Stimulated activated CD4-positive, alpha-beta T cell treated with anti-CD3 and anti-CD28 coated beads, Interleukin-4, amount 100 ng/mL, for 24 hours (primary cell): ENCODE results near the gene SLC12A1.

Experiments used
- DNase-seq: peaks from one replicate; pipeline ENCODE4 v3.0.0-alpha.2; 2020

The SLC12A1 gene

GRCh38 chr15:48244921-48245320 is 38.8 kb downstream of the SLC12A1 start:
- no peak for DNase-seq

GRCh38 chr15:48248414-48248813 is 42.3 kb downstream of the SLC12A1 start:
- no peak for DNase-seq

GRCh38 chr15:48250640-48251076 is 44.6 kb downstream of the SLC12A1 start:
- no peak for DNase-seq

DNA sequence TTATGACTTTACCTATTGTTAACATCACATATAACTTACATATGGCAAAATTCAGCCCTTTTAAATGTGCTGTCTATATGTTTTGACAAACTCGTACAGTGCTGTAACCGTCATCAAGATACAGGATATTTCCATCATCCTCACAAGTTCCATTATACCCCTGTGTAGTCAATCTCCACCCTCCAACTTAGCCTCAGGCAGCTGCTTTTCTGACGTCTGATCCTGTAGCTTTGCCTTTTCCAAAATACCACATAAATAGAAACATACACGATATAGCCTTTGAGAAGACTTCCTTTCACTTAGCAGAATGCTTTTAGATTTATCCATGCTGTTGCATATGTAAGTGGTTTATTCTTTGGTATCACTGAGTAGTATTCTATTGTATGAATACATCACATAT is 47.1 kb downstream of the SLC12A1 start:
- DNase-seq = no peak

GRCh38 chr15:48265135-48265534 is 59.0 kb downstream of the SLC12A1 start:
- no peak for DNase-seq

DNA sequence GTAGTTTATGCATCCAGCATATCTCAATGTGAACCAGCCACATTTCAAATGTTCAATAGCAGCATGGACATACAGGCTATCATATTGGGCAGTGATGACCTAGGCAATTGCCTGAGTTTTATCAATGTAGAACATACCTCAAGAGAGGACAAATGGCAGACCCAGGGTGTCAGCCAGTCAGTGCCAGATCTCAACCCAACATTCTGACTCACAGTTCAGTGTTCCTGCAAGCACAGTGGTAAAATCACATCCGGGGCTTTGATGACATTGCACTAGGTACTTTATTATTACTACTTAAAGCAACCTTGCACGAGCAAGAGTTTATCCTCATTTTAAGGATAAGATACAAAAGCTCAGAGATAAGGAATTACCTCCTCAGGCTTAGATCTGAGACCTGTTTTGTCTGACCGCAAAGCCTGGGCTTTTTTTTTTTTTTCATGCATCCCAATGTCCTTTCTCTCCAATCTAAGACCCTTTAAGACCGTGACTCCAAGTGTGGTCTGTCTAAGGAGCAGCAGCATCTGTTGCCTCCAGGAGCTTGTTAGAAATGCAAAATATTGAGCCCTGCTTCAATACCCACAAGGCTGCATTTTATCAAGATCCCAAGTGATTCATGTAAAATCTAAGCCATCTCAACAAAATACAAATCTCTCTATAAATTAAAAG is 60.1 kb downstream of the SLC12A1 start:
- no peak for DNase-seq

DNA sequence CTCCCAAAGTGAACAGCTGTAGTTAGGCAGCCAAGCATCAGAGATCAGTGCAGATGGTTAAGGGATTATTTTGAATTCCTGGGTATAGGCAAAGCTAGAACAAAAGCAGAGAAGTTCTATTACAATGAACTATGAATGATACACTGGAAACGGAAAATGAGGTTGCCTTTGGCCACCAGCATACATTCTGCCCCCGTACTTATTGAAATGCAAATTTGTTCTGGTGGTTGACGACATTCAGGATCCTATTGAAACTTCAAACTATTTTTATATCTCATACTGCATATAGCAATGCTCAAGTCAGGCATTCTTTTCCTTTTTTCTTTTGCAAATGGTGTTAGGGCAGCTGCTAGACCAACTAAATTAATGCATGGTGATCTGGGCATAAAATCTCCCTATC is 61.7 kb downstream of the SLC12A1 start:
- no peak for DNase-seq

DNA sequence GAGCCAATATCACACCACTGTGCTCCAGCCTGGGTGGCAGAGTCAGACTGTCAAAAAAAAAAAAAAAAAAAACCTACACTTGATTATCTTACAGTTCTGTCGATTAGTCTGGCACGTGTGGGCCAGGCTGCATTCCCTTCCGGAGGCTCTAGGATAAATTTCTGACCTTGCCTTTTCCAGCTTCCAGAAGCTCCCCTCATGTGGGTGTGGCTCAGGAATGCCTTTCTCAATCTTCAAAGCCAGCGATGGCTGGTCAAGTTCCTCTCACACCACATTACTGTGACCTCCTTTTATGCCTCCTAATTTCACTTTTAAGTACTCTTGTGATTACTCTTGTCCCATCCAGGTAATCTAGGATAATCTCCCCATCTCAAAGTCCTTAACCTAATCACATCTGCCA is 66.9 kb downstream of the SLC12A1 start:
- no peak for DNase-seq

DNA sequence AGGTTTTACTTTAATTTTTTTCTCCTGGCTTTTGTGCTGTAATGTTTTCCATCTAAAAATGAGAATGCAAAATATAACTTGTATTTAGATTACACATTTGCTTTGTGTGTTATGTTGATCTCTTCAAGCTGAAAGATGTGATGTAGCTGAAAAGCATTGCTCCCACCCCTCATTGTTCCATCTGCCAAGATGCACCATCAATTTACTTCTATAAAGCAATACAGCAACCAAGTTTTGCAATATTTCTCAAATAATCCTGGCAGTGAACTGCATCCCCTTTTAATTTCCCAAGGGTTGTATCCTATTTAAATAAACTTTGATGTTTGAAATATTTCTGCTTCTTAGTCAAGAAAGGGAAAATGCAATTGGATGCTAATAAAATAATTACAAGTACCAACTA is 72.6 kb downstream of the SLC12A1 start:
- no peak for DNase-seq

DNA sequence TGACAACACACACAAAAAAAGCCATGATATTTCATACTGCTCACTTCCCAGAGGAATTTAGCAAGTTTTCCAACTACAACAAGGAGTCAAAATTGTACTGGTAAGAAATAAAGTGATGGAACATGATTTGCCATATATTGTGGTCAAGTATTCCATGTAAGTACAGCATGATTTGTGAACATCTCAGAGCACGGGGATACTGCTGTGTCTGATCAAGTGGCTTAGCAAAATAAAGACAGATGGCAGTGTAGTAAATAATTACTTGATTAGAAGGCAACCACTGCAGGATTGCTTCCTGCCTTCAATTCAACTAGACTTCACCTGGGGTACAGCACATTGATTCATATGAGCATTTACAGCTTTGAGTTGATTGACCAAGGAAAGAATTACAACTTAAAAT is 73.5 kb downstream of the SLC12A1 start:
- no peak for DNase-seq

DNA sequence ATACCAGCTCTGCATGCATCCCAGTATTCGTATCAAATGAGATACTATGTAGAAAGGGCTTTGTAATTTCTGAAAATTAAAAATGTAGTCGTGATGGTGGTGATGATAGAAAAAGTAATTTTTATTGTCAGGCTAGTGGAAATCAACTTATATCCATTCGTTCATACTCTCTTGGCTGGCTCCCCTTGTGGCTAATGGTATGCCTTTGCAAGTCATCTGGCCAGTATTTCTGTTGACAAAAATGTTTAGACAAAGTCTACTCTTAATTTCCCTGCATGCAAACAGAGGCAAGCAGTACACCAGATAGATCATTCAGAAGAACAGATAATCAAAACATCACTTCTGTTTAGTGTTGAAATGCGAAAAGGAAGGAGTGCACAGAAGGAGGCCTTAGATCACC is 75.6 kb downstream of the SLC12A1 start:
- no peak for DNase-seq

- no peak for DNase-seq
Measured at GRCh38 chr15:48282216-48282615, 76.1 kb downstream of the SLC12A1 start.

- DNase-seq = no peak
Measured at GRCh38 chr15:48283396-48284145, 77.5 kb downstream of the SLC12A1 start.

- DNase-seq = peak; percentile 48
Measured at GRCh38 chr15:48285329-48286214, 79.5 kb downstream of the SLC12A1 start.

DNA sequence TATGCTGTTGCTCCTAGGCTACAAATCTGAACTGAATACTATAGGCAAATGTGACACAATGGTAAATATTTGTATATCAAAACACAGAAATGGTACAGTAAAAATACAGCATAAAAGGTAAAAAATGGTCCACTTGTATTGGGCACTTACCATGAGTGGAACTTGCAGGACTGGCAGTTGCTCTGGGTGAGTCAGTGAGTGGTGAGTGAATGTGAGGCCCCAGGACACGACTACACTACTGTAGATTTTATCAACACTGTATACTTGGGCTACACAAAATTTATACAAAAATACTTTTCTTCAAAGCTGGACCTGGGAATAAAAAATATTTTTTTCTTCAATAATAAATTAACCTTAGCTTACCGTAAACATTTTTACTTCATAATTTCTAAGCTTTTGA is 83.5 kb downstream of the SLC12A1 start:
- no peak for DNase-seq

DNA sequence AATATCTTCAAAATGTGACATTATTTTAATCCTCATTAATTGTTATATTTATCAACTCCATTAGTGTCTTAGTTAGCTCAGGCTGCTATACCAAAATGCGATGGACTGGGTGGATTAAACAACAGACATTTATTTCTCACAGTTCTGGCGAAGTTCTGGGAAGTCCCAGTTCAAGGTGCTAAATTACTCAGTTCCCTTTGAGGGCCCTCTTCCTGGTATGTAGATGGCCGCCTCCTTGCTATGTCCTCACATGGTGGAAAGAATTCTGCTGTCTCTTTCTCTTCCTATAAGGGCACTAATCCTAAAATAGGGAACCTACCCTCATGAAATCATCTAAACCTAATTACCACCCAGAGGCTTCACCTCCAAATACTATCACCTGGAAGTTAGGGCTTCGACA is 86.4 kb downstream of the SLC12A1 start:
- DNase-seq = no peak

GRCh38 chr15:48297668-48298067 is 91.6 kb downstream of the SLC12A1 start:
- no peak for DNase-seq

GRCh38 chr15:48298914-48299313 is 92.8 kb downstream of the SLC12A1 start:
- no peak for DNase-seq

DNA sequence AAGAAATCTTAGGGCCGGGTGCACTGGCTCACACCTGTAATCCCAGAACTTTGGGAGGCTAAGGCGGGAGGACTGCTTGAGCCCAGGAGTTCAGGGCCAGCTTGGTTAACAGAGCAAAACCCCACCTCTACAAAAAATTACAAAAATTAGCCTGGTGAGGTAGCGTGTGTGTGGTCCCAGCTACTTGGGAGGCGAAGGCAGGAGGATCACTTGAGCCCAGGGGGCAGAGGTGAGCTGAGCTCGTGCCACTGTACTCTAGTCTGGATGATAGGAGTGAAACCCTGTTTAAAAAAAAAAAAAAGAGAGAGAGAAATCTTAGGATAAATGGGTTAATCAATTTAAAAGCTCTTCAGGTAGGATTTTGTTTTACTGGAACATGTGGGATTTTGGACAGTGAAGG is 93.9 kb downstream of the SLC12A1 start:
- no peak for DNase-seq

GRCh38 chr15:48304398-48304797 is 98.3 kb downstream of the SLC12A1 start:
- no peak for DNase-seq

DNA sequence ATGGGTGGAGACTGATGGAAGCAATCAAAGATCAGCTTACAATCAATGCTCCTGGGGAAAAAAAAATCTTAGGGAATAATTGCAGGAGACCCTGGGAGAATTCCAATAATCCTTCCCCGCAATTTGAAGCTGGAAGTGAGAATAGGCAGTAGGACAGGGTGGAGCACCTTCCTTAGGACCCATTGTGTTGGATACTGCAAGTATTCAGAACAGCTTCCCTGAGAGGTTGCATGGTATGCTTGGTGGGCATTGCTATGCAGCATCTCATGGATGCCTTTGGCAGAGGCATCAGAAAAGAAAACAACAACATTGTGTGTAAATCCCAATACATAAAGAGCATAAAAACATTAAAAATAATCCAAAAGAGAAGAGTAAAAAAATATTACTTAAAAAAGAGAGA is 100.5 kb downstream of the SLC12A1 start:
- no peak for DNase-seq

DNA sequence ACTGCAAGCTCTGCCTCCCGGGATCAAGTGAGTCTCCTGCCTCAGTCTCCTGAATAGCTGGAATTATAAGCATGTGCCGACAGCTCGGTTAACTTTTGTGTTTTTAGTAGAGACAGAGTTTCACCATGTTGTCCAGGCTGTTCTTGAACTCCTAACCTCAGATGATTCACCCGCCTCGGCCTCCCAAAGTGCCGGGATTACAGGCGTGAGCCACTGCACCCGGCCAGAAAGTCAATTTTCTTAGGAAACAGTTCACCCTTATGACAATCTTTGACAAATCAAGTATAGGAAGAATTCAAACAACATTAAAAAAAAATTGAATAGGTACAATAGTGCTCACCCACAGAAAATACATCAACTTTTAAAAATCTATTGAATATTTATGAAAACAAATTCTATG is 101.5 kb downstream of the SLC12A1 start:
- DNase-seq = no peak

DNA sequence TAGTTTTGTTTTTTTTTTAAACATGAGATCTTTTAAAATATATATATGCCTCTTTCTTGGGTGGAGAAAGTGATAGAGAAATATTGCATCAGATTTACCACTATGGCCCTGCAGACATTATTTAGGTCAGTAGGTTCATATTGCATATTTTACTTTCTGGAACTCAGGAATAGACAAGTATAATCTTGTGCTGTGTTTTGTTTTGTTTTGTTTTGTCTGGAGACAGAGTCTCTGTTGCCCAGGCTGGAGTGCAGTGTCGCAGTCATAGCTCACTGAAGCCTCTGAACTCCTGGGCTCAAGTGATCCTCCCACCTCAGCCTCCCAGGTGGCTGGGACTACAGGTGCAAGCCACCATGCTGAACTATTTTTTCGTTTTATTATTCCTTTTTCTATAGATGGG is 103.6 kb downstream of the SLC12A1 start:
- DNase-seq = no peak

DNA sequence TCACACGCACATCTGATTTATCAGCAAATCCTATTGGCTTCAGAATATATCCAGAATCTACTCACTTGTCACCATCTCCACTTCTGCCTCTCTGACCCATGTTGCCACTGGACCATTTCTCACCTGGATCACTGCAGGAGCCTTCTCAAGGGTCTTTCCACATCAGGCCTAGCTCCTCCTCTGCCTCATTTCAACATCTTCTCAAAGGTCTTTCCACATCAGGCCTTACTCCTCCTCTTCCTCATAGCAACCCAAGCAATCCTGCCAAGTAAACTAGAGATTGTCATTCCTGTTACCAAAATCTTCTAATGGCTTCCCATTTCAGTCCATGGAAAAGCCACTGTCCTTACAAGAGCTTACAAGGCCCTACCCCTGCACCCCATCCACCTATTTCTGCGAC is 107.1 kb downstream of the SLC12A1 start:
- no peak for DNase-seq
